H1 (cell line): ENCODE results near the gene ARSK. TPM values are rescaled to one million over a fixed set of nuclear protein-coding genes. Genes with fewer than 3 reads are reported as not detected.

Source experiments
- CTCF ChIA-PET: fragments of 300-600 bp; sonication (Branson Sonifier 250); formaldehyde crosslinking; loops from one replicate; lab custom pipeline; 2021; ENCODE audit not compliant: partially characterized antibody; lab: Charles Lee
- POLR2A ChIA-PET: fragments of 300-600 bp; sonication (Branson Sonifier 250); formaldehyde crosslinking; loops from one replicate; lab custom pipeline; 2021; ENCODE audit warnings: inconsistent platforms; ENCODE audit not compliant: partially characterized antibody; lab: Charles Lee
- DNase-seq, 2 experiments: peaks; one replicate each; pipeline versions ENCODE4 v3.0.0 to v3.0.0-alpha.2; 2010 to 2022; ENCODE audit warnings: low spot score in 2 of 2, low read depth in 1 of 2, mixed read lengths in 1 of 2
- FAIRE-seq: peaks from 2 replicates; lab custom pipeline; 2011; peaks lifted over from hg19 to GRCh38; lab: Jason Lieb, UNC
- H2AFZ ChIP-seq: 2 replicates; pipeline ENCODE4 v1.8.1; 2012; ENCODE audit warnings: low read length, inconsistent platforms
- H2AK5ac ChIP-seq: 2 replicates; pipeline ENCODE4 v1.6.1; 2013; ENCODE audit warnings: low read depth, low read length
- H2BK120ac ChIP-seq: replicated peaks from 2 replicates; pipeline ENCODE3; 2013; ENCODE audit warnings: low read depth, low read length, inconsistent platforms
- H2BK12ac ChIP-seq: 2 replicates; pipeline ENCODE4 v1.6.1; 2013; ENCODE audit warnings: low read depth, low read length
- H2BK15ac ChIP-seq: 2 replicates; pipeline ENCODE4 v1.6.1; 2013; ENCODE audit warnings: low read length
- H2BK20ac ChIP-seq: 2 replicates; pipeline ENCODE4 v1.6.1; 2013; ENCODE audit warnings: low read length
- H2BK5ac ChIP-seq: 2 replicates; pipeline ENCODE4 v1.6.1; 2013; ENCODE audit warnings: low read depth, low read length
- H3K14ac ChIP-seq: 2 replicates; pipeline ENCODE4 v1.6.1; 2013; ENCODE audit warnings: inconsistent platforms; ENCODE audit not compliant: insufficient read length
- H3K18ac ChIP-seq: 2 replicates; pipeline ENCODE4 v1.6.1; 2013; ENCODE audit warnings: low read length; ENCODE audit errors: extremely low read depth
- H3K23ac ChIP-seq: 2 replicates; pipeline ENCODE4 v1.6.1; 2013; ENCODE audit warnings: inconsistent platforms; ENCODE audit not compliant: insufficient read length
- H3K23me2 ChIP-seq: 2 replicates; pipeline ENCODE4 v1.6.1; 2013; ENCODE audit warnings: low read depth, low read length
- H3K27ac ChIP-seq: 2 replicates; pipeline ENCODE4 v1.6.1; 2011; ENCODE audit warnings: low read depth, low read length, inconsistent platforms
- H3K27me3 ChIP-seq, 4 experiments: replicated peaks in 1 of 4; 1 replicate in 1 of 4; 2 replicates in 3 of 4; pipeline versions ENCODE4 v1.6.1 to v1.8.1; 2011 to 2013; ENCODE audit warnings: low read length in 3 of 4, mild to moderate bottlenecking in 3 of 4, inconsistent platforms in 2 of 4, mixed read lengths in 2 of 4, moderate library complexity in 1 of 4; ENCODE audit not compliant: control insufficient read depth in 3 of 4, insufficient read depth in 3 of 4; ENCODE audit errors: extremely low read depth in 1 of 4
- H3K36me3 ChIP-seq, 4 experiments: 2 replicates each; pipeline versions ENCODE4 v1.6.1 to v1.8.1; 2011 to 2013; ENCODE audit warnings: mild to moderate bottlenecking in 4 of 4, low read length in 3 of 4, moderate library complexity in 2 of 4, control low read depth in 1 of 4, inconsistent platforms in 1 of 4; ENCODE audit not compliant: insufficient read depth in 4 of 4, control insufficient read depth in 2 of 4
- H3K4ac ChIP-seq: replicated peaks from 2 replicates; pipeline ENCODE3; 2013; ENCODE audit warnings: low read length, low read depth, mixed read lengths, inconsistent platforms; ENCODE audit not compliant: insufficient read length
- H3K4me1 ChIP-seq, 4 experiments: replicated peaks in 1 of 4; 1 replicate in 1 of 4; 2 replicates in 3 of 4; pipeline versions ENCODE4 v1.6.1 to v1.8.1; 2011 to 2013; ENCODE audit warnings: low read length in 3 of 4, inconsistent platforms in 2 of 4, mixed read lengths in 1 of 4; ENCODE audit not compliant: insufficient read depth in 4 of 4, control insufficient read depth in 3 of 4
- H3K4me2 ChIP-seq, 2 experiments: 2 replicates each; pipeline versions ENCODE4 v1.6.1 to v1.8.1; 2011 to 2013; ENCODE audit warnings: low read depth in 2 of 2, low read length in 2 of 2, control low read depth in 1 of 2, inconsistent platforms in 1 of 2, mild to moderate bottlenecking in 1 of 2; ENCODE audit not compliant: insufficient read depth in 1 of 2
- H3K4me3 ChIP-seq, 4 experiments: fragments of 200-600, 300-600 bp in 1 of 4; sonication (generic), shearing (Covaris generic), sonication (Bioruptor Twin) in 1 of 4; 2 replicates each; pipeline versions ENCODE4 v1.5.1 to v1.8.1; 2011 to 2016; ENCODE audit warnings: low read length in 4 of 4, low read depth in 3 of 4, control low read depth in 2 of 4, inconsistent platforms in 2 of 4, mild to moderate bottlenecking in 2 of 4, mixed read lengths in 1 of 4, moderate library complexity in 1 of 4; ENCODE audit not compliant: insufficient read depth in 2 of 4; ENCODE audit errors: extremely low read depth in 1 of 4
- H3K56ac ChIP-seq: replicated peaks from 2 replicates; pipeline ENCODE3; 2013; ENCODE audit warnings: low read depth, mild to moderate bottlenecking, mixed read lengths, low read length, inconsistent platforms; ENCODE audit not compliant: insufficient read length
- H3K79me1 ChIP-seq: 2 replicates; pipeline ENCODE4 v1.6.1; 2013; ENCODE audit warnings: low read depth, low read length, control low read depth
- H3K79me2 ChIP-seq, 2 experiments: 2 replicates each; pipeline versions ENCODE4 v1.6.1 to v1.8.1; 2012 to 2013; ENCODE audit warnings: low read length in 2 of 2, mild to moderate bottlenecking in 2 of 2, inconsistent platforms in 1 of 2; ENCODE audit not compliant: insufficient read depth in 2 of 2, control insufficient read depth in 1 of 2
- H3K9ac ChIP-seq, 4 experiments: replicated peaks in 1 of 4; 1 replicate in 1 of 4; 2 replicates in 3 of 4; pipeline versions ENCODE4 v1.6.1 to v1.8.1; 2011 to 2013; ENCODE audit warnings: low read depth in 3 of 4, low read length in 3 of 4, control low read depth in 2 of 4, mild to moderate bottlenecking in 2 of 4, moderate library complexity in 2 of 4, inconsistent platforms in 1 of 4; ENCODE audit errors: extremely low read depth in 1 of 4
- H3K9me3 ChIP-seq, 2 experiments: 2 replicates each; pipeline versions ENCODE4 v1.6.1 to v1.8.1; 2012 to 2013; ENCODE audit warnings: mild to moderate bottlenecking in 2 of 2, moderate library complexity in 2 of 2, control low read depth in 1 of 2, inconsistent platforms in 1 of 2, low read depth in 1 of 2, low read length in 1 of 2, mixed read lengths in 1 of 2; ENCODE audit not compliant: insufficient read depth in 2 of 2
- H4K20me1 ChIP-seq, 2 experiments: replicated peaks in 1 of 2; 2 replicates each; pipeline versions ENCODE3 to v1.8.1; 2011 to 2013; ENCODE audit warnings: inconsistent platforms in 2 of 2, low read length in 2 of 2, mild to moderate bottlenecking in 1 of 2; ENCODE audit not compliant: insufficient read depth in 2 of 2, control insufficient read depth in 1 of 2
- H4K5ac ChIP-seq: 2 replicates; pipeline ENCODE4 v1.6.1; 2013; ENCODE audit warnings: low read length, low read depth, mixed read lengths, inconsistent platforms; ENCODE audit not compliant: insufficient read length
- H4K8ac ChIP-seq: 2 replicates; pipeline ENCODE4 v1.8.0; 2013; ENCODE audit warnings: mild to moderate bottlenecking, moderate library complexity, low read length, inconsistent platforms; ENCODE audit not compliant: insufficient read depth; ENCODE audit errors: extremely low read depth
- H4K91ac ChIP-seq: replicated peaks from 2 replicates; pipeline ENCODE3; 2013; ENCODE audit warnings: low read length, mixed read lengths, inconsistent platforms; ENCODE audit not compliant: insufficient read length
- BCL11A ChIP-seq, 2 experiments: IDR thresholded peaks; one replicate each; pipeline ENCODE4 v1.6.1; 2011; ENCODE audit warnings: low read depth in 2 of 2, low read length in 2 of 2, mild to moderate bottlenecking in 2 of 2
- CBX5 ChIP-seq: fragments of 300-800, 300-1000 bp; sonication (generic); IDR thresholded peaks from 2 replicates; pipeline ENCODE4 v1.7.1; 2016; ENCODE audit warnings: antibody characterized with exemption, low read length, low read depth
- FOSL1 ChIP-seq: IDR thresholded peaks from 2 replicates; pipeline ENCODE4 v1.6.1; 2011; ENCODE audit warnings: mild to moderate bottlenecking, low read depth, low read length, moderate library complexity; ENCODE audit not compliant: insufficient read depth
- KDM5A ChIP-seq: fragments of 200-600 bp; IDR thresholded peaks from 2 replicates; pipeline ENCODE4 v1.7.1; 2012; ENCODE audit warnings: mild to moderate bottlenecking, low read length, inconsistent platforms, mixed read lengths
- RFX5 ChIP-seq: IDR thresholded peaks from 2 replicates; pipeline ENCODE4 v1.6.1; 2011; ENCODE audit warnings: low read depth, low read length, improper control_type of control experiment, borderline replicate concordance
- SP1 ChIP-seq: IDR thresholded peaks from 2 replicates; pipeline ENCODE4 v1.6.1; 2011; ENCODE audit warnings: low read depth, low read length
- SUZ12 ChIP-seq: fragments of 200-600 bp; sonication (generic); IDR thresholded peaks from 2 replicates; pipeline ENCODE4 v1.6.1; 2012; ENCODE audit warnings: mild to moderate bottlenecking, inconsistent platforms, low read length, moderate library complexity, mixed read lengths
- WGBS, 2 experiments: shearing (Covaris generic) in 1 of 2; methylation state at CpG; one replicate each; pipeline versions ENCODE4 v1.1.6 to v1.1.7; 2013 to 2015; ENCODE audit warnings: low lambda C conversion rate in 2 of 2, mixed read lengths in 2 of 2, inconsistent platforms in 1 of 2, low coverage in 1 of 2, missing lambda C conversion rate in 1 of 2; ENCODE audit not compliant: insufficient replicate concordance in 2 of 2, insufficient coverage in 1 of 2, insufficient read length in 1 of 2; ENCODE audit errors: extremely low coverage in 1 of 2, missing lambda C conversion rate in 1 of 2; 5-methylcytosine and 5-hydroxymethylcytosine counted together
- polyA plus RNA-seq, 7 experiments: library from polyadenylated mRNA; depleted of rRNA in 3 of 7; stranded (reverse) in 5 of 7; unstranded in 2 of 7; fragments of >200 nt in 5 of 7; fragments of 200-250 nt in 2 of 7; gene quantifications; 1 replicate in 5 of 7; 2 replicates in 1 of 7; 4 replicates in 1 of 7; pipeline versions ENCODE4 v1.2.1 to v1.2.3, GENCODE V29; 2011 to 2013; ENCODE audit warnings: missing spikeins in 2 of 7, mixed read lengths in 2 of 7
- total RNA-seq: library from RNA; stranded (reverse); fragmentation: NEBNext Ultra II Directional; extraction: Animal tissue kit (Norgen Biotek cat#: 25700); gene quantifications from 2 replicates; pipeline ENCODE4 v1.2.1, GENCODE V29; 2021
- TF ChIP-seq, protein P1 (sequence below): IDR thresholded peaks from 2 replicates; pipeline ENCODE4 v1.6.1; 2011; ENCODE audit warnings: low read length, improper control_type of control experiment

Gene ARSK
- total and polyA plus RNA-seq, 2 of the 8 experiments (the other 6 are each of a cell fraction or from before 2014, with no cell fraction given), result 8.4 to 14.1 TPM

- H3K9ac ChIP-seq, result no peak overlapping the region
- POLR2A ChIA-PET, result no interaction called here
- no peak overlapping the region for H2AK5ac ChIP-seq
- H3K27ac ChIP-seq, result no peak overlapping the region
- H2BK120ac ChIP-seq, result no peak overlapping the region
- H3K36me3 ChIP-seq, result no peaks in the 10 kb centered on the region
- no peak overlapping the region for H4K8ac ChIP-seq
- no peak overlapping the region for H2BK15ac ChIP-seq
- 89% methylated on average over 3 of the region's 3 CpGs; no CpG with 5 or more reads in 1 of the 2 experiments for WGBS, 2 experiments
- no peak overlapping the region for H2BK20ac ChIP-seq
- H3K23me2 ChIP-seq, result no peaks in the 10 kb centered on the region
- H3K18ac ChIP-seq, result no peak overlapping the region
- H3K4me3 ChIP-seq, result no peak overlapping the region
- FAIRE-seq (no peak), DNase-seq (no peak)
- H3K4me1 ChIP-seq, result no peaks in the 10 kb centered on the region
- no peaks in the 10 kb centered on the region for H3K27me3 ChIP-seq
- peaks cover 4 to 10% of the 10 kb centered on the region in 2 experiments for H3K9me3 ChIP-seq
- no peaks in the 10 kb centered on the region for H4K20me1 ChIP-seq
- CTCF ChIA-PET, result interaction anchor here (1.1 to 2.1 kb wide), 2 partner anchors 11 to 13 kb away, joined by 3 to 13 read pairs; partner anchors contain the start of gene RFESD
- no peak overlapping the region for H3K4me2 ChIP-seq
- no peak overlapping the region for H3K56ac ChIP-seq
- no peak overlapping the region for H2BK12ac ChIP-seq
- no peak overlapping the region for H2BK5ac ChIP-seq
- no peak overlapping the region for H4K91ac ChIP-seq
- H3K14ac ChIP-seq, result no peak overlapping the region
- no peak overlapping the region for H3K23ac ChIP-seq
- H3K79me2 ChIP-seq, result no peaks in the 10 kb centered on the region
- no peak overlapping the region for H3K4ac ChIP-seq
- H3K79me1 ChIP-seq, result no peaks in the 10 kb centered on the region
- no peak overlapping the region for H2AFZ ChIP-seq
- no peak overlapping the region for H4K5ac ChIP-seq
- TF ChIP-seq FOSL1 (no peak), CBX5 (no peak), KDM5A (no peak), SP1 (no peak), RFX5 (no peak), BCL11A (IDR thresholded peaks at IDR 0.05; ENCODE audit: low read depth in 2 of 2, low read length in 2 of 2) (no peak), SUZ12 (no peak)
- TF ChIP-seq, protein P1, sequence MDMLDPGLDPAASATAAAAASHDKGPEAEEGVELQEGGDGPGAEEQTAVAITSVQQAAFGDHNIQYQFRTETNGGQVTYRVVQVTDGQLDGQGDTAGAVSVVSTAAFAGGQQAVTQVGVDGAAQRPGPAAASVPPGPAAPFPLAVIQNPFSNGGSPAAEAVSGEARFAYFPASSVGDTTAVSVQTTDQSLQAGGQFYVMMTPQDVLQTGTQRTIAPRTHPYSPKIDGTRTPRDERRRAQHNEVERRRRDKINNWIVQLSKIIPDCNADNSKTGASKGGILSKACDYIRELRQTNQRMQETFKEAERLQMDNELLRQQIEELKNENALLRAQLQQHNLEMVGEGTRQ, result no peak
These were observed 78.8 kb downstream of the ARSK start for GRCh38 chr5:95633671-95634070.
